ENCODE measurements around the gene ATAT1. TPM values are rescaled to one million over a fixed set of nuclear protein-coding genes. Genes with fewer than 3 reads are reported as not detected.
"Not testable (repeated sequence)": the region's sequence is repeated elsewhere in the genome, so short reads cannot be mapped to it uniquely, and the experiment has no call there.

ATAT1 gene
- polyA plus RNA-seq, 1 donor from 2014 or later = 70.4 TPM

DNA sequence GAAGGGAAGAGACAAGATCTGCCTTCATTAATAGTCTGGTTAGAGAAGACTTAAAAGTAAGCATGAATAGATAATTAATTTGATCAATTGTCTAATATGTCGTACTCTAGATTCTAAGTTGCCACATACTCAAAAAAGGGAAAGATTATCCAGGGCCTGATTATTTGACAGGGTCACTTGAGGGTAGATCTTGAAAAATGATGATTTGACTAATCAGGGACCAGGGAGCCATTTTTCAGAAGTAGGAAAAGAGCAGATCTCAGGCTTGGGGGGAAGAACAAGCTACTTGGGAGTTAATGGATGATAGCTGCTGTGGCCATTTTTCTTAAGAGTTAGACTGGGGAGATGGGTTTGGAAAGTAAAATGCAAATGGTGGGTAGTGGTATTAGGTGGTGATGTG lies 34.4 kb upstream of the ATAT1 start (continued):
- TF ChIP-seq SMC3 (conservative IDR thresholded peaks at IDR 0.05; ENCODE audit: poor library complexity) (no peak), EP300 (conservative IDR thresholded peaks at IDR 0.05; ENCODE audit: poor library complexity, severe bottlenecking) (no peak)

DNA sequence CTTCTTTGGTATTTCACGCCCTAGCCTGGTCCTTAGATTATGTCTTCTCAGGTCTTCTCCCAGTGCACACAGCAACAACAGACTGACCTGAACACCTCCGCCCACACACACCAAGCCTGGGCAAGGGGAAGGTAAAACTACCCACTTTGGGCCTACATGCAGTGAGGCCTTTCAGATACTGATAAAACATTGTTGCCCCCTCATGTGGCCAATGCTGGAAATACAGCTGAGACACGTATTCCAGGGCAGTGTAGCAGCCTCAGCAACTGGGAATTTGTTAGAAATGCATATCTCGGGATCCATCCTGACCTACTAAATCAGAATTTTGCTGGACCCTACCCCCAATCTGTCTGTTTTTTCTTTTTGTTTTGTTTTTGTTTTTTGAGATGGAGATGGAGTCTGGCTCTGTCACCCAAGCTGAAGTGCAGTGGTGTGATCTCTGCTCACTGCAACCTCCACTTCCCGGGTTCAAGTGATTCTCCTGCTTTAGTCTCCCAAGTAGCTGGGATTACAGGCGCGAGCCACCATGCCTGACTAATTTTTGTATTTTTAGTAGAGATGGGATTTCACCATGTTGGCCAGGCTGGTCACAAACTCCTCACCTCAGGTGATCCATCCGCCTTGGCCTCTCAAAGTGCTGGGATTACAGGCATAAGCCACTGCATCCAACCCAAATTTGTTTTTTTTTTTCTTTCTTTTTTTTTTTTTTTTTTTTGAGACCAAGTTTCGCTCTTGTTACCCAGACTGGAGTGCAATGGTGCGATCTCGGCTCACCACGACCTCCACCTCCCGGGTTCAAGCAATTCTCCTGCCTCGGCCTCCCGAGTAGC lies 29.1 kb upstream of the ATAT1 start:
- H3K9me3 ChIP-seq (ENCODE audit: low read length); H3F3A ChIP-seq (ENCODE audit: insufficient read depth, low read length, poor library complexity, severe bottlenecking); H3K79me2 ChIP-seq (replicated peaks; ENCODE audit: insufficient read depth, low read length); H3K36me3 ChIP-seq (ENCODE audit: insufficient read depth, low read length); H4K20me1 ChIP-seq (ENCODE audit: insufficient read depth); H3K27me3 ChIP-seq (ENCODE audit: insufficient read depth, low read depth, low read length); H3K4me3 ChIP-seq (ENCODE audit: low read length); H3K9ac ChIP-seq (ENCODE audit: low read length); H2AFZ ChIP-seq (ENCODE audit: low read depth, low read length); H3K9me2 ChIP-seq (ENCODE audit: insufficient read depth, low read length); H3K27ac ChIP-seq (ENCODE audit: low read length); H3K4me2 ChIP-seq (ENCODE audit: low read length): not testable (repeated sequence)
- TF ChIP-seq POLR2AphosphoS5 (IDR thresholded peaks at IDR 0.05) (peak; percentile 57), RAD21 (conservative IDR thresholded peaks at IDR 0.05) (peak; percentile 51), SMC3 (conservative IDR thresholded peaks at IDR 0.05; ENCODE audit: poor library complexity) (peak; percentile 70)
- TF ChIP-seq, protein P1, sequence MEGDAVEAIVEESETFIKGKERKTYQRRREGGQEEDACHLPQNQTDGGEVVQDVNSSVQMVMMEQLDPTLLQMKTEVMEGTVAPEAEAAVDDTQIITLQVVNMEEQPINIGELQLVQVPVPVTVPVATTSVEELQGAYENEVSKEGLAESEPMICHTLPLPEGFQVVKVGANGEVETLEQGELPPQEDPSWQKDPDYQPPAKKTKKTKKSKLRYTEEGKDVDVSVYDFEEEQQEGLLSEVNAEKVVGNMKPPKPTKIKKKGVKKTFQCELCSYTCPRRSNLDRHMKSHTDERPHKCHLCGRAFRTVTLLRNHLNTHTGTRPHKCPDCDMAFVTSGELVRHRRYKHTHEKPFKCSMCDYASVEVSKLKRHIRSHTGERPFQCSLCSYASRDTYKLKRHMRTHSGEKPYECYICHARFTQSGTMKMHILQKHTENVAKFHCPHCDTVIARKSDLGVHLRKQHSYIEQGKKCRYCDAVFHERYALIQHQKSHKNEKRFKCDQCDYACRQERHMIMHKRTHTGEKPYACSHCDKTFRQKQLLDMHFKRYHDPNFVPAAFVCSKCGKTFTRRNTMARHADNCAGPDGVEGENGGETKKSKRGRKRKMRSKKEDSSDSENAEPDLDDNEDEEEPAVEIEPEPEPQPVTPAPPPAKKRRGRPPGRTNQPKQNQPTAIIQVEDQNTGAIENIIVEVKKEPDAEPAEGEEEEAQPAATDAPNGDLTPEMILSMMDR (IDR thresholded peaks at IDR 0.05; ENCODE audit: poor library complexity, severe bottlenecking) = peak; percentile 75

DNA sequence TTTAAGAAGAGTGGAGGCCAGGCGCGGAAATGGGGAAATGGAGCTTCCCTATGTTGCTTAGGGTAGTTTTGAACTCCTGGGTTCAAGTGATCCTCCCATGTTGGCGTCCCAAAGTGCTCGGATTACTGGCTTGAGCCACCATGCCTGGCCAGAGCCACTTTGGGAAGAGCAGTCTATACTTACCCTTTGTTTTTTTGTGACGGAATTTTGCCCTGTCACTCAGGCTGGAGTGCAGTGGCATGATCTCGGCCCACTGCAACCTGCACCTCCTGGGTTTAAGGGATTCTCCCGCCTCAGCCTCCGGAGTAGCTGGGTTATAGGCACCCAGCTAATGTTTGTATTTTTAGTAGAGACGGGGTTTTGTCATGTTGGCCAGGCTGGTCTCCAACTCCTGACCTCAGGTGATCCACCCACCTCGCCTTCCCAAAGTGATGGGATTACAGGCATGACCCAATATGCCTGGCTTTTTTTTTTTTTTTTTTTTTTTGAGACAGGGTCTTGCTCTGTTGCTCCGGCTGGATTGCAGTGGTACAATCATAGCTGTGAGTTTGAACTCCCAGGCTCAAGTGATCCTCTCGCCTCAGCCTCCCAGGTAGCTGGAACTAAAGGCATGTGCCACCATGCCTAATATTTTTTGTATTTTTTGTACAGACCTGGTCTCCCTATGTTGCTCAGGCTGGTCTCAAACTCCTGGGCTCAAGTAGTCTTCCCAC lies 27.6 kb upstream of the ATAT1 start:
- H3K27me3 ChIP-seq (ENCODE audit: insufficient read depth, low read depth, low read length) = no peaks in the 10 kb centered on the region

More for the DNA sequence above, 27.6 kb upstream of the ATAT1 start:
- Histone ChIP-seq H3F3A (ENCODE audit: insufficient read depth, low read length, poor library complexity, severe bottlenecking) (no peaks in the 10 kb centered on the region), H3K9me3 (ENCODE audit: low read length) (no peaks in the 10 kb centered on the region), H3K4me3 (ENCODE audit: low read length) (no peak overlapping the region), H3K9ac (ENCODE audit: low read length) (no peak overlapping the region), H3K27ac (ENCODE audit: low read length) (no peak overlapping the region), H3K36me3 (ENCODE audit: insufficient read depth, low read length) (peaks cover 3% of the 10 kb centered on the region), H3K4me2 (ENCODE audit: low read length) (no peak overlapping the region), H3K9me2 (ENCODE audit: insufficient read depth, low read length) (no peaks in the 10 kb centered on the region), H2AFZ (ENCODE audit: low read depth, low read length) (no peak overlapping the region), H4K20me1 (ENCODE audit: insufficient read depth) (peaks cover 4% of the 10 kb centered on the region), H3K79me2 (replicated peaks; ENCODE audit: insufficient read depth, low read length) (no peaks in the 10 kb centered on the region)
- TF ChIP-seq SMC3 (conservative IDR thresholded peaks at IDR 0.05; ENCODE audit: poor library complexity) (no peak), RAD21 (conservative IDR thresholded peaks at IDR 0.05) (no peak), POLR2AphosphoS5 (IDR thresholded peaks at IDR 0.05) (no peak), TAF1 (IDR thresholded peaks at IDR 0.05; ENCODE audit: low read depth) (no peak), EP300 (conservative IDR thresholded peaks at IDR 0.05; ENCODE audit: poor library complexity, severe bottlenecking) (no peak), MXI1 (conservative IDR thresholded peaks at IDR 0.05; ENCODE audit: poor library complexity, severe bottlenecking) (no peak), EZH2 (IDR thresholded peaks at IDR 0.05; ENCODE audit: borderline replicate concordance, insufficient read depth, low read length, poor library complexity, severe bottlenecking) (no peak)
- TF ChIP-seq, protein P2, sequence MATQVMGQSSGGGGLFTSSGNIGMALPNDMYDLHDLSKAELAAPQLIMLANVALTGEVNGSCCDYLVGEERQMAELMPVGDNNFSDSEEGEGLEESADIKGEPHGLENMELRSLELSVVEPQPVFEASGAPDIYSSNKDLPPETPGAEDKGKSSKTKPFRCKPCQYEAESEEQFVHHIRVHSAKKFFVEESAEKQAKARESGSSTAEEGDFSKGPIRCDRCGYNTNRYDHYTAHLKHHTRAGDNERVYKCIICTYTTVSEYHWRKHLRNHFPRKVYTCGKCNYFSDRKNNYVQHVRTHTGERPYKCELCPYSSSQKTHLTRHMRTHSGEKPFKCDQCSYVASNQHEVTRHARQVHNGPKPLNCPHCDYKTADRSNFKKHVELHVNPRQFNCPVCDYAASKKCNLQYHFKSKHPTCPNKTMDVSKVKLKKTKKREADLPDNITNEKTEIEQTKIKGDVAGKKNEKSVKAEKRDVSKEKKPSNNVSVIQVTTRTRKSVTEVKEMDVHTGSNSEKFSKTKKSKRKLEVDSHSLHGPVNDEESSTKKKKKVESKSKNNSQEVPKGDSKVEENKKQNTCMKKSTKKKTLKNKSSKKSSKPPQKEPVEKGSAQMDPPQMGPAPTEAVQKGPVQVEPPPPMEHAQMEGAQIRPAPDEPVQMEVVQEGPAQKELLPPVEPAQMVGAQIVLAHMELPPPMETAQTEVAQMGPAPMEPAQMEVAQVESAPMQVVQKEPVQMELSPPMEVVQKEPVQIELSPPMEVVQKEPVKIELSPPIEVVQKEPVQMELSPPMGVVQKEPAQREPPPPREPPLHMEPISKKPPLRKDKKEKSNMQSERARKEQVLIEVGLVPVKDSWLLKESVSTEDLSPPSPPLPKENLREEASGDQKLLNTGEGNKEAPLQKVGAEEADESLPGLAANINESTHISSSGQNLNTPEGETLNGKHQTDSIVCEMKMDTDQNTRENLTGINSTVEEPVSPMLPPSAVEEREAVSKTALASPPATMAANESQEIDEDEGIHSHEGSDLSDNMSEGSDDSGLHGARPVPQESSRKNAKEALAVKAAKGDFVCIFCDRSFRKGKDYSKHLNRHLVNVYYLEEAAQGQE (IDR thresholded peaks at IDR 0.05; ENCODE audit: borderline replicate concordance) = no peak
- TF ChIP-seq, protein P1 (IDR thresholded peaks at IDR 0.05; ENCODE audit: poor library complexity, severe bottlenecking) = no peak

All from neural cell (in vitro differentiated cells).